Calu3 (cell line): ENCODE data around the gene DOLK. TPM values are rescaled to one million over a fixed set of nuclear protein-coding genes. Genes with fewer than 3 reads are reported as not detected.

ENCODE experiments used
- BruUV-seq: library from RNA; stranded (reverse); fragments of 400-500 nt; replicated peaks from 2 replicates; lab custom pipeline; 2021; lab: Mats Ljungman, UMichigan
- CTCF ChIA-PET: fragments of 300-600 bp; sonication (Branson Sonifier 250); formaldehyde crosslinking; loops from one replicate; lab custom pipeline; 2022; ENCODE audit warnings: antibody characterized with exemption; lab: Charles Lee
- DNase-seq: peaks from one replicate; pipeline ENCODE4 v3.0.0; 2022
- H3K27ac Mint-ChIP-seq: one replicate; pipeline ENCODE4 v1.8.0; 2022; ENCODE audit warnings: mixed read lengths; ENCODE audit not compliant: unreplicated experiment
- H3K27me3 Mint-ChIP-seq: one replicate; pipeline ENCODE4 v1.8.0; 2022; ENCODE audit warnings: mixed read lengths; ENCODE audit not compliant: unreplicated experiment
- H3K36me3 Mint-ChIP-seq: one replicate; pipeline ENCODE4 v1.8.0; 2022; ENCODE audit warnings: mild to moderate bottlenecking, moderate library complexity, mixed read lengths; ENCODE audit not compliant: insufficient read depth, unreplicated experiment
- H3K4me1 Mint-ChIP-seq: one replicate; pipeline ENCODE4 v1.8.0; 2022; ENCODE audit warnings: mild to moderate bottlenecking, low read depth, mixed read lengths; ENCODE audit not compliant: unreplicated experiment
- H3K4me3 Mint-ChIP-seq: one replicate; pipeline ENCODE4 v1.8.0; 2022; ENCODE audit warnings: mild to moderate bottlenecking, low read depth, moderate library complexity, mixed read lengths; ENCODE audit not compliant: unreplicated experiment
- H3K9me3 Mint-ChIP-seq: one replicate; pipeline ENCODE4 v1.8.0; 2022; ENCODE audit warnings: low read depth, mixed read lengths; ENCODE audit not compliant: unreplicated experiment
- intact Hi-C: fragments of 100-400 bp; cut with micrococcal nuclease; formaldehyde crosslinking; loops from one replicate; pipeline ENCODE4 v1.10.0; 2022; ENCODE audit not compliant: unreplicated experiment
- total RNA-seq: library from RNA; stranded (reverse); gene quantifications from 2 replicates; pipeline ENCODE4 v1.2.3, GENCODE V29; 2022
- TF ChIP-seq, protein P1 (sequence below): fragments of 200-600 bp; IDR thresholded peaks from one replicate; pipeline ENCODE4 v1.8.0; 2022; ENCODE audit warnings: antibody characterized with exemption; ENCODE audit not compliant: unreplicated experiment

DOLK gene
- total RNA-seq, 1 experiment from 2014 or later, result 14.7 TPM

DNA sequence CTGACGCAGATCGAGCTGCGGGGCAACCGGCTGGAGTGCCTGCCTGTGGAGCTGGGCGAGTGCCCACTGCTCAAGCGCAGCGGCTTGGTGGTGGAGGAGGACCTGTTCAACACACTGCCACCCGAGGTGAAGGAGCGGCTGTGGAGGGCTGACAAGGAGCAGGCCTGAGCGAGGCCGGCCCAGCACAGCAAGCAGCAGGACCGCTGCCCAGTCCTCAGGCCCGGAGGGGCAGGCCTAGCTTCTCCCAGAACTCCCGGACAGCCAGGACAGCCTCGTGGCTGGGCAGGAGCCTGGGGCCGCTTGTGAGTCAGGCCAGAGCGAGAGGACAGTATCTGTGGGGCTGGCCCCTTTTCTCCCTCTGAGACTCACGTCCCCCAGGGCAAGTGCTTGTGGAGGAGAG is 31.2 kb downstream of the DOLK start:
- Mint-ChIP-seq H3K9me3 (no peaks in the 10 kb centered on the region), H3K27ac (no peak overlapping the region), H3K4me3 (no peak overlapping the region), H3K4me1 (peaks cover 18% of the 10 kb centered on the region), H3K36me3 (peaks cover 22% of the 10 kb centered on the region), H3K27me3 (no peaks in the 10 kb centered on the region)
- intact Hi-C loops, result no loop called here
- TF ChIP-seq, protein P1, sequence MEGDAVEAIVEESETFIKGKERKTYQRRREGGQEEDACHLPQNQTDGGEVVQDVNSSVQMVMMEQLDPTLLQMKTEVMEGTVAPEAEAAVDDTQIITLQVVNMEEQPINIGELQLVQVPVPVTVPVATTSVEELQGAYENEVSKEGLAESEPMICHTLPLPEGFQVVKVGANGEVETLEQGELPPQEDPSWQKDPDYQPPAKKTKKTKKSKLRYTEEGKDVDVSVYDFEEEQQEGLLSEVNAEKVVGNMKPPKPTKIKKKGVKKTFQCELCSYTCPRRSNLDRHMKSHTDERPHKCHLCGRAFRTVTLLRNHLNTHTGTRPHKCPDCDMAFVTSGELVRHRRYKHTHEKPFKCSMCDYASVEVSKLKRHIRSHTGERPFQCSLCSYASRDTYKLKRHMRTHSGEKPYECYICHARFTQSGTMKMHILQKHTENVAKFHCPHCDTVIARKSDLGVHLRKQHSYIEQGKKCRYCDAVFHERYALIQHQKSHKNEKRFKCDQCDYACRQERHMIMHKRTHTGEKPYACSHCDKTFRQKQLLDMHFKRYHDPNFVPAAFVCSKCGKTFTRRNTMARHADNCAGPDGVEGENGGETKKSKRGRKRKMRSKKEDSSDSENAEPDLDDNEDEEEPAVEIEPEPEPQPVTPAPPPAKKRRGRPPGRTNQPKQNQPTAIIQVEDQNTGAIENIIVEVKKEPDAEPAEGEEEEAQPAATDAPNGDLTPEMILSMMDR, result no peak
- CTCF ChIA-PET, result interaction anchor here (0.6 kb wide), 1 partner anchor 75 kb away, joined by 6 read pairs; no protein-coding TSS in a partner anchor
- DNase-seq, result no peak
- BruUV-seq, result no TSS peak

DNA sequence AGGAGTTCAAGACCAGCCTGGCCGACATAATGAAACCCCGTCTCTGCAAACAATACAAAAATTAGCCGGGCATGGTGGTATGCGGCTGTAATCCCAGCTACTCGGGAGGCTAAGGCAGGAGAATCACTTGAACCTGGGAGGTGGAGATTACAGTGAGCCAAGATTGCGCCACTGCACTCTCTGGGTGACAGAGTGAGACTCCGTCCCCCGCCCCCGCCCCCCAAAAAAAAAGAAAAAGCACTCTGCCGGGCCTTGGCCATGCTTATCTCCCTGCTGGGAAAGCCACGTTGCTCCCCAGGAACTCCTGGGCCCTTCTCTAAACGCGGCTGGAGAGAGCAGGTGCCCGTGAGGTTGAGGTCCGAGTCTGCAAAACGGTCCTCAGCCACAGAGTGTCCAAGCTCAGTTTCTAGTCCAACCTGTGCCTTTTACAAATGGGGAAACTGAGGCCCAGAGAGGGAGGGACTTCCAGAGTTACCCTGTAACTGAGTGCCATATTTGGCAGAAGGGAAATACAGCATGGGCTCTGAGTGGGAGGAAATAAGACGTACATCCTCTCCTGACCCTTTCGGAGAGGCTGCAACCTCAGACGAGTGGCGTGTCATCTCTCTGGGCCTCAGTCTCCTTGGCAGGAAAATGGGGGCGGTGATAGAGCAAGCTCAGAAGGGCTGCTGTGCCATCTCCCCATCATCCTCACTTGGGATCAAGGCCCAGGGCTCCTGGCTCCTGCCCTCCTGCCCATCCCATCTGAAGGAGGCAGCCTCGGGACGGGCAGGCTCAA is 33.2 kb downstream of the DOLK start:
- intact Hi-C loops, result no loop called here
- no peak for DNase-seq
- no peak overlapping the region for H3K27ac Mint-ChIP-seq
- H3K9me3 Mint-ChIP-seq, result no peaks in the 10 kb centered on the region
- no TSS peak for BruUV-seq
- CTCF ChIA-PET, result no interaction called here
- H3K27me3 Mint-ChIP-seq, result no peaks in the 10 kb centered on the region
- TF ChIP-seq, protein P1, result no peak
- H3K36me3 Mint-ChIP-seq, result peaks cover 24% of the 10 kb centered on the region
- H3K4me1 Mint-ChIP-seq, result peaks cover 18% of the 10 kb centered on the region
- H3K4me3 Mint-ChIP-seq, result no peak overlapping the region

DNA sequence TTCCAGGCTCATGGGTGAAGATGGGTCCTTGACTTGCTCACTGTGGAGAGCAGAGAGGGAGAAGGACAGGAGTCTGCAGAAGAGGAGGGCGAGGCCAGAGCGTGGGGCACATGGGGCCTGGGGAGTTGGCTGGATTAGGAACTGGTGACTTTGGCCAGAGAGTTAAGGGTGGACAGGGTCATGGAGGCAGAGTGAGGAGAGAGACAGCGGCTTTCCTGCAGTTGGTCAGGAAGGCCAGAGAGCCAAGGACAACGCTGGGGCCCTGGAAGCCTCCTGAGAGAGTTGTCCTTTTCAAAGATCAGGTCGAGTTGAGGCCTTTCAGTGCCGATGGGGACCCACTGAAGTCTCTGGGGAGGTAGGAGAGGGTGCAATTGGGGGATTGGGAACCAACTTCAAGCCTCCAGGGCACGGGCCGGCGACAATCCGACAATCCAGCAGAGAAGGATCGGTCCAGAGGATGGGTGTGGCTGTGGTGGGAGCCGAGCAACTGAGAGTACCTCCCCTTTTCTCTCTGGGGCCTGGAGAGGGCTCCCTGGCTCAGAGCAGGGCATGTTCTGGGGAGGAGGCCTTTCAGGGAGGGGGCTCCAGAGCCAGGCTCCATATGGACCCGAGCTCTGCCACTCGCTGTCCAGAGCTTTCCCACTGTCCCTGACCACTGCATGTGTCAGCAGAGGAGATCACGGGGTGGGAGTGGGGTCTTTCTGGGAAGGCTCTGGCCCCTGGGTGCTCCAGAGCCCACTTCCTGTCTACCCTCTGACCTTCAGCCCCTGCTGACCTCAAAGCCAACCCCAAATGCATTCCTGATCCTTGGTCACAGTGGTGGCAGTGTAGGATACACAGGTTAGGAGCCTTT is 34.1 kb downstream of the DOLK start:
- Mint-ChIP-seq H3K27ac (peak overlapping the region; percentile 85), H3K4me3 (peak overlapping the region; percentile 11), H3K9me3 (no peaks in the 10 kb centered on the region), H3K4me1 (peaks cover 18% of the 10 kb centered on the region), H3K27me3 (no peaks in the 10 kb centered on the region), H3K36me3 (peaks cover 22% of the 10 kb centered on the region)
- CTCF ChIA-PET, result interaction anchor here (0.7 to 0.9 kb wide), 5 partner anchors 13 to 49 kb away, joined by 3 to 4 read pairs (median 4); partner anchors contain the start of genes DOLK and NUP188
- DNase-seq, result no peak
- TF ChIP-seq, protein P1, result no peak
- intact Hi-C loops, result no loop called here
- no TSS peak for BruUV-seq

DNA sequence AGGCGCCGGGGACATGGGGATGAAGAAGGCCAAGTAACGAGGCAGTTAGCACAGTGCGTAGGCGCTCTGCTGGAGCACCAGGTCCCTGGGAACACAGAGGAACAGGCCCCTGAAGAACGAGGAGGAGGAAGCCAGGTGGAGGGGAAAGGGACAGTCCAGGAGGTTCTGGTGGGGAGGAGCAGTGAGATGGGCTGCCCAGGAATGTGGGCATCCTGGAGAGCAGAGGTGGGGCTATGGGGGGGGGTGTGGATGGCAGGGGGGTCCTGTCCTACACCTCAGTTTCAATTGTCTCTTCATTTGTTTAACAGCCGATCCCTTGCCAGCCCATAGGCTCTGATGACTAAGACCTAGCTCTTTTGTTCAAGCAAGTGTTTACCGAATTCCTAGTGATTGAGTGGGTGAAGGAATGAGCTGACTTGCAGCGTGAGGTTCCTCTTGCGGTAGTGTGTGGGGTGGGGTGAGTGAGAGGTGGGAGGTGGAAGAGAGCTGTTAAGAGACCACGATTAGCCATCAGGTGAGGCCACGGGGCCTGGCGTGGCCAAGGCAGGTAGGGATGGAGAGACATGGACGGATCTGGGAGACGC is 35.0 kb downstream of the DOLK start:
- Mint-ChIP-seq H3K4me3 (peak overlapping the region; percentile 11), H3K4me1 (peaks cover 18% of the 10 kb centered on the region), H3K27me3 (no peaks in the 10 kb centered on the region), H3K27ac (peak overlapping the region; percentile 85), H3K36me3 (peaks cover 15% of the 10 kb centered on the region), H3K9me3 (no peaks in the 10 kb centered on the region)
- CTCF ChIA-PET, result interaction anchor here (0.7 to 0.9 kb wide), 6 partner anchors 12 to 49 kb away, joined by 3 to 4 read pairs (median 4); partner anchors contain the start of genes DOLK and NUP188
- intact Hi-C loops, result no loop called here
- DNase-seq, result peak; percentile 50
- no TSS peak for BruUV-seq
- TF ChIP-seq, protein P1, result no peak
